Common myeloid progenitor, CD34-positive (primary cell): ENCODE data around the gene RLIM. TPM values are rescaled to one million over a fixed set of nuclear protein-coding genes. Genes with fewer than 3 reads are reported as not detected.
A peak's percentile ranks its signal among the peaks of the same experiment; 100 is the strongest.
"Not testable (repeated sequence)": the region's sequence is repeated elsewhere in the genome, so short reads cannot be mapped to it uniquely, and the experiment has no call there.

ENCODE experiments used
- CTCF ChIA-PET: fragments of 350-600 bp; sonication (Branson Sonifier 250); formaldehyde crosslinking; loops from one replicate; lab custom pipeline; 2021; ENCODE audit warnings: antibody characterized with exemption; lab: Charles Lee
- POLR2A ChIA-PET: fragments of 350-600 bp; sonication (Branson Sonifier 250); formaldehyde crosslinking; loops from one replicate; lab custom pipeline; 2021; ENCODE audit warnings: antibody characterized with exemption; lab: Charles Lee
- DNase-seq, 3 donors: peaks; one replicate each; pipeline versions ENCODE4 v3.0.0 to v3.0.0-alpha.2; 2013
- H3K27ac ChIP-seq, 2 experiments: 1 replicate in 1 of 2; 2 replicates in 1 of 2; pipeline ENCODE4 v1.7.0; 2013; ENCODE audit warnings: inconsistent platforms in 2 of 2, low read length in 2 of 2, mild to moderate bottlenecking in 2 of 2, low read depth in 1 of 2, moderate library complexity in 1 of 2; ENCODE audit not compliant: severe bottlenecking in 2 of 2, insufficient read depth in 1 of 2, poor library complexity in 1 of 2
- H3K27me3 ChIP-seq, 5 experiments: replicated peaks in 2 of 5; 1 replicate in 3 of 5; 2 replicates in 2 of 5; pipeline versions ENCODE4 v1.6.1 to v1.7.0; 2013; ENCODE audit warnings: low read length in 4 of 5, mild to moderate bottlenecking in 2 of 5, moderate library complexity in 2 of 5, inconsistent platforms in 1 of 5; ENCODE audit not compliant: insufficient read depth in 5 of 5, control insufficient read depth in 4 of 5
- H3K36me3 ChIP-seq, 4 experiments: 1 replicate in 2 of 4; 2 replicates in 2 of 4; pipeline versions ENCODE4 v1.6.1 to v1.7.0; 2013; ENCODE audit warnings: low read length in 3 of 4, control low read depth in 1 of 4, mild to moderate bottlenecking in 1 of 4; ENCODE audit not compliant: control insufficient read depth in 4 of 4, insufficient read depth in 4 of 4
- H3K4me1 ChIP-seq, 4 experiments: 1 replicate in 3 of 4; 2 replicates in 1 of 4; pipeline versions ENCODE4 v1.6.1 to v1.7.1; 2013; ENCODE audit warnings: low read length in 3 of 4, mild to moderate bottlenecking in 3 of 4, control low read depth in 1 of 4, inconsistent platforms in 1 of 4, moderate library complexity in 1 of 4; ENCODE audit not compliant: control insufficient read depth in 4 of 4, insufficient read depth in 4 of 4; ENCODE audit errors: control extremely low read depth in 1 of 4
- H3K4me3 ChIP-seq, 7 experiments: 1 replicate in 4 of 7; 2 replicates in 3 of 7; pipeline versions ENCODE4 v1.5.1 to v1.7.0; 2013; ENCODE audit warnings: mild to moderate bottlenecking in 7 of 7, low read length in 6 of 7, moderate library complexity in 6 of 7, inconsistent platforms in 2 of 7, low read depth in 2 of 7, control low read depth in 1 of 7; ENCODE audit not compliant: insufficient read depth in 4 of 7, control insufficient read depth in 1 of 7; ENCODE audit errors: extremely low read depth in 1 of 7
- H3K9me3 ChIP-seq, 5 experiments: 1 replicate in 4 of 5; 2 replicates in 1 of 5; pipeline versions ENCODE4 v1.6.1 to v1.7.1; 2013; ENCODE audit warnings: low read length in 4 of 5, mild to moderate bottlenecking in 2 of 5, inconsistent platforms in 1 of 5, low read depth in 1 of 5, moderate library complexity in 1 of 5; ENCODE audit not compliant: control insufficient read depth in 4 of 5, insufficient read depth in 2 of 5; ENCODE audit errors: control extremely low read depth in 1 of 5
- WGBS: methylation state at CpG from one replicate; pipeline ENCODE4 v1.1.5; 2013; ENCODE audit not compliant: insufficient coverage; 5-methylcytosine and 5-hydroxymethylcytosine counted together
- polyA plus RNA-seq: library from polyadenylated mRNA; unstranded; fragments of 120-200 nt; gene quantifications from one replicate; pipeline ENCODE4 v1.2.1, GENCODE V29; 2013

The RLIM gene
- 28.5 TPM for polyA plus RNA-seq

- Histone ChIP-seq H3K27ac (peak within 1 kb of the TSS; percentile 98 to 99), H3K9me3 (peaks cover 0 to 5% (median 0%) of the 10 kb centered on the region in 5 experiments), H3K36me3 (peaks cover 0 to 5% (median 3%) of the 10 kb centered on the region in 4 experiments), H3K27me3 (no peaks in the 10 kb centered on the region), H3K4me1 (peaks cover 0 to 14% (median 6%) of the 10 kb centered on the region in 4 experiments), H3K4me3 (peak within 1 kb of the TSS; percentile 57 to 90 (median 79))
- 37% methylated on average over 49 of the region's 66 CpGs for WGBS
- POLR2A ChIA-PET = interaction anchor here (1.1 to 1.2 kb wide), 2 partner anchors 11 to 16 kb away, joined by 4 to 7 read pairs; no protein-coding TSS in a partner anchor
- peak; percentile 97 to 98 (median 98) for DNase-seq
- CTCF ChIA-PET = interaction anchor here (1.1 kb wide), 1 partner anchor 11 kb away, joined by 3 read pairs; no protein-coding TSS in a partner anchor
Observed at GRCh38 chrX:74614093-74614909, at the start of gene RLIM. Gene RLIM (minus strand): TSS chrX:74614624. CDS start chrX:74595977, 18,647 bp downstream.

GRCh38 chrX:74656079-74656745 lies 41.8 kb upstream of the RLIM start:
- H3K27ac ChIP-seq = no peak overlapping the region
- no peak for DNase-seq
- H3K4me3 ChIP-seq = no peak overlapping the region
- WGBS = 79% methylated on average over 5 of the region's 6 CpGs
- ChIA-PET POLR2A (no interaction called here), CTCF (no interaction called here)
- no peaks in the 10 kb centered on the region for H3K27me3 ChIP-seq
- H3K36me3 ChIP-seq = no peaks in the 10 kb centered on the region
- no peaks in the 10 kb centered on the region for H3K9me3 ChIP-seq
- H3K4me1 ChIP-seq = no peaks in the 10 kb centered on the region

- H3K36me3 ChIP-seq, H3K27ac ChIP-seq, H3K9me3 ChIP-seq, H3K27me3 ChIP-seq, CTCF ChIA-PET, H3K4me1 ChIP-seq, POLR2A ChIA-PET, H3K4me3 ChIP-seq: not testable (repeated sequence)
- 42% methylated on average over 2 of the region's 4 CpGs for WGBS
- DNase-seq = peak in 1 of 3 donors; percentile 5
Observed at GRCh38 chrX:74654953-74655352, 40.5 kb upstream of the RLIM start.

GRCh38 chrX:74636749-74637314 lies 22.4 kb upstream of the RLIM start:
- CTCF ChIA-PET = interaction anchor here (1.2 kb wide), 1 partner anchor 9 kb away, joined by 3 read pairs; no protein-coding TSS in a partner anchor
- POLR2A ChIA-PET = no interaction called here

GRCh38 chrX:74613370-74614092 lies 893 bp downstream of the RLIM start:
- DNase-seq = peak; percentile 20 to 50 (median 34)
- ChIA-PET CTCF (interaction anchor here (1.1 kb wide), 1 partner anchor 10 kb away, joined by 3 read pairs; no protein-coding TSS in a partner anchor), POLR2A (interaction anchor here (1.2 kb wide), 1 partner anchor 10 kb away, joined by 7 read pairs; no protein-coding TSS in a partner anchor)
- Histone ChIP-seq H3K27me3 (no peaks in the 10 kb centered on the region), H3K4me1 (peaks cover 0 to 14% (median 6%) of the 10 kb centered on the region in 4 experiments), H3K36me3 (peaks cover 0 to 6% (median 3%) of the 10 kb centered on the region in 4 experiments), H3K4me3 (peak overlapping the region; percentile 57 to 90 (median 79)), H3K27ac (peak overlapping the region; percentile 98 to 99), H3K9me3 (peaks cover 0 to 5% (median 0%) of the 10 kb centered on the region in 5 experiments)
- 21% methylated on average over 14 of the region's 15 CpGs for WGBS

More at GRCh38 chrX:74636749-74637314, 22.4 kb upstream of the RLIM start:
- Histone ChIP-seq H3K4me3 (no peak overlapping the region), H3K36me3 (no peaks in the 10 kb centered on the region), H3K9me3 (peaks cover 0 to 3% (median 0%) of the 10 kb centered on the region in 5 experiments), H3K4me1 (no peaks in the 10 kb centered on the region), H3K27ac (no peak overlapping the region), H3K27me3 (no peaks in the 10 kb centered on the region)
- no peak for DNase-seq
- WGBS = 87% methylated on average over 7 of the region's 9 CpGs

- Histone ChIP-seq H3K4me3 (no peak overlapping the region), H3K27me3 (no peaks in the 10 kb centered on the region), H3K36me3 (peaks cover 0 to 11% (median 6%) of the 10 kb centered on the region in 4 experiments), H3K27ac (no peak overlapping the region), H3K9me3 (no peaks in the 10 kb centered on the region), H3K4me1 (peaks cover 0 to 5% (median 0%) of the 10 kb centered on the region in 4 experiments)
- POLR2A ChIA-PET = no interaction called here
- DNase-seq = no peak
- 94% methylated on average over 10 of the region's 12 CpGs for WGBS
- CTCF ChIA-PET = no interaction called here
Observed at GRCh38 chrX:74606799-74607198, 7.6 kb downstream of the RLIM start.
